ENCODE measurements around the gene EXOC3L1.
A peak's percentile ranks its signal among the peaks of the same experiment; 100 is the strongest.

The EXOC3L1 gene

DNA sequence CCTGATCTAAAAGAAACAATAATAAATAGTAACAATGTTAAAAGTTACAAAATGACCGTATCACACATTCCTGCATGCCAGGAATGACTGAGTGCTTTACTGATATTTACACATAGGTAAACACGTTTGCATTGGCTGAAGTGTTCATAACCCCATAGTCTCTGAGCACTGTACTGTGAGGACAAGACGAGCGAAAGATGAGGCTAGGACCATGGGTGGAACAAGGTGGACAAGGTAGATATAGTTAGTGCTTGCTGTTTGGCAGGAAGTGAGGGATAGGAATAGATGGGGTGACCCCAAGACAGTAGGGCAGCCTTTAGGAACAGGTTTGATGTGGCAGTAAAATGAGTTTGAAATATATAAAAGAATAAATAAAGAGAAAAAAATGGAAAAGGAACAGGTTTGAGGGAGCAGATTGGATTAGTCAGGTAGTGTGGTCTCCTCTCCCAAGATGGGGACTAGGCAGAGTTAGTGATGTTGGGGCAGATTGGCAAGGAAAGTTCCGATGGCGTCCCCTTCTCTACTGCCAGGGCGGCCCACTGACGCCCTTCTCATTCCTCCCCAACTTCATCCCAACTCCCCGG is 1.6 kb upstream of the EXOC3L1 start:
- TF ChIP-seq, protein P1, sequence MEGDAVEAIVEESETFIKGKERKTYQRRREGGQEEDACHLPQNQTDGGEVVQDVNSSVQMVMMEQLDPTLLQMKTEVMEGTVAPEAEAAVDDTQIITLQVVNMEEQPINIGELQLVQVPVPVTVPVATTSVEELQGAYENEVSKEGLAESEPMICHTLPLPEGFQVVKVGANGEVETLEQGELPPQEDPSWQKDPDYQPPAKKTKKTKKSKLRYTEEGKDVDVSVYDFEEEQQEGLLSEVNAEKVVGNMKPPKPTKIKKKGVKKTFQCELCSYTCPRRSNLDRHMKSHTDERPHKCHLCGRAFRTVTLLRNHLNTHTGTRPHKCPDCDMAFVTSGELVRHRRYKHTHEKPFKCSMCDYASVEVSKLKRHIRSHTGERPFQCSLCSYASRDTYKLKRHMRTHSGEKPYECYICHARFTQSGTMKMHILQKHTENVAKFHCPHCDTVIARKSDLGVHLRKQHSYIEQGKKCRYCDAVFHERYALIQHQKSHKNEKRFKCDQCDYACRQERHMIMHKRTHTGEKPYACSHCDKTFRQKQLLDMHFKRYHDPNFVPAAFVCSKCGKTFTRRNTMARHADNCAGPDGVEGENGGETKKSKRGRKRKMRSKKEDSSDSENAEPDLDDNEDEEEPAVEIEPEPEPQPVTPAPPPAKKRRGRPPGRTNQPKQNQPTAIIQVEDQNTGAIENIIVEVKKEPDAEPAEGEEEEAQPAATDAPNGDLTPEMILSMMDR (conservative IDR thresholded peaks at IDR 0.05; ENCODE audit: control insufficient read depth, insufficient read depth, low read depth, low read length), result no peak
- DNase-seq (ENCODE audit: low read depth), result no peak
- H3K4me3 ChIP-seq (ENCODE audit: control insufficient read depth, low read depth, low read length), result peak overlapping the region; percentile 40

DNA sequence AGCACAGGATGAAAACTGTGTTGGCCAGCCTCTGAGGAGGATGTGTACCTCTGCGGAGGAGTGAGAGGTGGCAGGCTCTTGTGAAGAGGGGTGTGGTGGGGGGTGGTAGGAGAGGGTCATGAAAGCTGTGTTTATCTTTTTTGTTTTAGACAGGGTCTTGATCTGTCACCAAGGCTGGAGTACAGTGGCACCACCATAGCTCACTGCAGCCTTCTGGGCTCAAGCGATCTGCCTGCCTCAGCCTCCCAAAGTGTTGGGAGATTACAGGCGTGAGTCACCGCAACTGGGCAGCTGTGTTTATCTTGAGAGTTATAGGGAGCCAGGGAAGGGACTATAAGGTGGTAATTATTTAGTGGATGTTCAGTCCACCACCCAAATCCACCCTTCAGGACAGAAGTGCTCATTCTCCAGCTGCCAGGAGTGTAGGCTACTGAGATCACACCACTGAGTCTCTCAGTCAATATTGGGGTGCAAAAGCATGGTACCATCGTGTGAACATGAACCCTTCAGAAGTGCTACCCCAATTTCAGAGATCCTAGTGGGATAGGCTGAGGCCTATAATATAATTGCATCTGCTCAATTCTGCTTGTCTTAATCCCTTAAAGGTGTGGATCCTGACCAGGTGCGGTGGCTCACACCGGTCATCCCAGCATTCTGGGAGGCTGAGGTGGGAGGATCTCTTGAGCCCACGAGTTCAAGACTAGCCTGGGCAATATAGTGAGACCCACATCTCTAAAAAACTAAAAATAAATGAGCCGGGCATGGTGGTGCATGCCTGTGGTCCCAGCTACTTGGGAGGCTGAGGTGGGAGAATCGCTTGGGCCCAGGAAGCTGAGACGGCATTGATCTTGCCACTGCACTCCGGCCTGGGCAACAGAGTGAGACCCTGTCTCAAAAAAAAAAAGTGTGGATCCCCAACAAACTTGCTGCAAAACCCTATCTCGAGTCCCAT is 788 bp upstream of the EXOC3L1 start:
- DNase-seq (ENCODE audit: low read depth), result no peak
- H3K4me3 ChIP-seq (ENCODE audit: control insufficient read depth, low read depth, low read length), result no peak overlapping the region
- TF ChIP-seq, protein P1 (conservative IDR thresholded peaks at IDR 0.05; ENCODE audit: control insufficient read depth, insufficient read depth, low read depth, low read length), result no peak

DNA sequence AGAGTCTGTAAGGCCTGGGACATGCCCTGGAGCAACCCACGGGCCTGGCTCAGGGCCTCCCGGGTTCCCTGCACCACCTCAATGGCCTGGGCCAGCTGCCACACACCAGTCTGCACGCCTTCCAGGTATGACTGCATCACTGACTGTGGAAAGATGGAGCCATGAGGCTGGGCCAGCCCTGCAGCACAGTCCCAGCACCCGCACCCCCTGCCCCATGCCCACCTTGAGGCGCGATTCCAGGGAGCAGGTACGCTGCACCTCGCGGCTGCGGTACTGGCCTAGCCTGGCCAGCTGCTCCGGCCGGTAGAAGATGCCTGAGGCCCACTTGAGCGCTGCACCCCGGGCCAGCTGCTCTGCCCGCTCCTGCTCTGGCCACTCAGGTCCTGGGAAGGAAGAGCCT is 1.1 kb downstream of the EXOC3L1 start:
- TF ChIP-seq, protein P1 (conservative IDR thresholded peaks at IDR 0.05; ENCODE audit: control insufficient read depth, insufficient read depth, low read depth, low read length), result no peak
- no peak overlapping the region for H3K4me3 ChIP-seq (ENCODE audit: control insufficient read depth, low read depth, low read length)
- DNase-seq (ENCODE audit: low read depth), result no peak

DNA sequence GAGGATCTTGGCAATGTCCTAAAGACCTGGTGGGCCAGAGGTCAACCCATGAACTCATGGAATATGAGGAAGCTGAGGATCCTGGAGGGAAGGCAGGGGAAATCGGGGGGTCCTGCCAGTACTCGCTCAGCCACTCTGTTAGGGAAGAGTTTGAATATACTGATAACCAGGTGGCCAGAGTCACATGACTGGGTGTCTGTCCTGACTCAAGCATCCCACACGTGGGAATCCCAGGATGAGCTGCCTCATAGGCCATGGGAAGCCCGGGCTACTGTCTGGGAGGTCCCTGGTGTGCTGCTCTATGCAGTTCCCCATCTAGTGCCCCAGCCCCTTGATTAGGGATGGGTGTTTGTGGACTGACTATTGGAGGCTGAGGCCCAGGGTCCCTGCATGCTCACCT is 1.6 kb downstream of the EXOC3L1 start:
- DNase-seq (ENCODE audit: low read depth), result no peak
- TF ChIP-seq, protein P1 (conservative IDR thresholded peaks at IDR 0.05; ENCODE audit: control insufficient read depth, insufficient read depth, low read depth, low read length), result no peak
- no peak overlapping the region for H3K4me3 ChIP-seq (ENCODE audit: control insufficient read depth, low read depth, low read length)

DNA sequence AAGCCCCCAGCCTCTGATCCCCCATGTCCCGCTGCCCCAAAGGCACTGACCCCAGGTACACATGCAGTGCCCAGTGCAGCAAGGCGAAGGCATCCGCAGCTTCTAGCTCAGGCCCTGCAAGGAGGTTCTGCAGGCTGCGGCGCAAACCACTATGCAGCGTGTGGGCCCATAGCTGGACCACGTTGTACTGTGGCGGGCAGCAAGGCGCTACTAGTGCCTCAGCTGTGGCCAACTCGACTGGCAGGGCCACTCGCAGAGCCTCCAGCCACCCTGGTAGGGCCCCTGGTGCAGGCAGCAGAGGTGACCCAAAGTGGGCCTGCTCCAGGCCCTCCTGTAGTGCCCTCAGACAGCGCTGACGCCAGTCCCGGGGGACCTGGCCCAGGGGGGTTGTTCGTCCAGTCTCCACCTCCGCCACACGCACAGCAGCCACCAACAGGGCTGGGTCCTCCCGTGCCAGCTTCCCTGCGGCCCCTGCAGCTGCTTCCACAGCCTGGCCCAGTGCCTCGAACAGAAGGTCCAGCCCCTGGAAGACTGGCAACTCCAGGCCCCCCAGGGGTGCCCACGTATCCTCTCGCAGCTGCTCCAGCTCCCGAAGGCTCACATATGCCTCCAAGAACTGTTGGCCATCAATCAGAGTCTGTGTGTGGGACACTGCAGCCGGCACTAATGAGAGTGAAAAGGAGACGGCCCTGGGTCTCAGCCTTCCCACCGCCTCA is 2.6 kb downstream of the EXOC3L1 start:
- no peak for DNase-seq (ENCODE audit: low read depth)
- TF ChIP-seq, protein P1 (conservative IDR thresholded peaks at IDR 0.05; ENCODE audit: control insufficient read depth, insufficient read depth, low read depth, low read length), result no peak
- H3K4me3 ChIP-seq (ENCODE audit: control insufficient read depth, low read depth, low read length), result no peak overlapping the region

DNA sequence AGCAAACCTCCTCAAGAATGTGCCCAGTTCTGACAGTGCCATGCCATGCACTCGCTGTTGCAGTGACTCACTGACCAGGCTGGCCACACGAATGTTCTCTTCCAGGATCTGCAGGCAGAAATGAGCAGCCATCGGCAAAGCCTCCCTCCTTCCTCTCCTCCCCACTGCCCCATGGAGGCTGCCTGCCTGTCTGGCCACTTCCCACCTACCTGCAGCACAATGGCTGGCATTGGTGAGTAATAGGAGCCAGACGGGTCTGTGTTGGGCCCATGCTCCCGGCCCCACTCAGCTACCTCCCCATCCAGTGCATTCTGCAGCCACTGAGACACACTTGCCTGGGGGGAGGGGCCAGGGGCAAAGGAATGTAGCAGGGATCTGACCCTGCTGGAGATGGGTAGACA is 3.4 kb downstream of the EXOC3L1 start:
- no peak for DNase-seq (ENCODE audit: low read depth)
- H3K4me3 ChIP-seq (ENCODE audit: control insufficient read depth, low read depth, low read length), result no peak overlapping the region
- TF ChIP-seq, protein P1 (conservative IDR thresholded peaks at IDR 0.05; ENCODE audit: control insufficient read depth, insufficient read depth, low read depth, low read length), result no peak
